ENCODE data around the gene LTBP2.

LTBP2 gene

GRCh38 chr14:74569806-74570591, 42.0 kb downstream of the LTBP2 start:
- DNase-seq = peak in 1 of 3 donors; percentile 28

- DNase-seq = no peak
These were observed 42.6 kb downstream of the LTBP2 start for GRCh38 chr14:74569387-74569786.

- no peak for DNase-seq
These were observed 43.1 kb downstream of the LTBP2 start for GRCh38 chr14:74568911-74569310.

GRCh38 chr14:74568380-74568649, 43.7 kb downstream of the LTBP2 start:
- DNase-seq = no peak

- no peak for DNase-seq
These were observed 44.2 kb downstream of the LTBP2 start for GRCh38 chr14:74567646-74568379.

- DNase-seq = no peak
These were observed 44.8 kb downstream of the LTBP2 start for GRCh38 chr14:74567219-74567618.

- DNase-seq = no peak
These were observed 45.6 kb downstream of the LTBP2 start for GRCh38 chr14:74566174-74567141.

GRCh38 chr14:74563586-74564159, 48.4 kb downstream of the LTBP2 start:
- no peak for DNase-seq

GRCh38 chr14:74563233-74563585, 48.8 kb downstream of the LTBP2 start:
- DNase-seq = no peak

GRCh38 chr14:74562515-74563232, 49.4 kb downstream of the LTBP2 start:
- no peak for DNase-seq

GRCh38 chr14:74558655-74559054, 53.4 kb downstream of the LTBP2 start:
- no peak for DNase-seq

- DNase-seq = no peak
These were observed 54.3 kb downstream of the LTBP2 start for GRCh38 chr14:74557691-74558090.

GRCh38 chr14:74555476-74556050, 56.5 kb downstream of the LTBP2 start:
- no peak for DNase-seq

- DNase-seq = no peak
These were observed 57.2 kb downstream of the LTBP2 start for GRCh38 chr14:74554742-74555362.

- DNase-seq = no peak
These were observed 59.4 kb downstream of the LTBP2 start for GRCh38 chr14:74552623-74553022.

- no peak for DNase-seq
These were observed 60.3 kb downstream of the LTBP2 start for GRCh38 chr14:74551431-74552371.

- DNase-seq = no peak
These were observed 61.0 kb downstream of the LTBP2 start for GRCh38 chr14:74551001-74551400.

GRCh38 chr14:74550071-74550470, 62.0 kb downstream of the LTBP2 start:
- no peak for DNase-seq

GRCh38 chr14:74549588-74549987, 62.4 kb downstream of the LTBP2 start:
- DNase-seq = no peak

GRCh38 chr14:74548881-74549280, 63.2 kb downstream of the LTBP2 start:
- peak in 2 of 3 donors; percentile 30 to 31 for DNase-seq
